Nephron (organoid): ENCODE measurements around the gene RIPK3.

Experiments used
- H3K27ac Mint-ChIP-seq, 3 experiments: 2 replicates each; pipeline ENCODE4 v1.8.0; 2020; ENCODE audit warnings: mixed read lengths in 3 of 3, mild to moderate bottlenecking in 2 of 3, moderate library complexity in 1 of 3
- H3K27me3 Mint-ChIP-seq: 2 replicates; pipeline ENCODE4 v1.8.0; 2021; ENCODE audit warnings: low read depth, mild to moderate bottlenecking, moderate library complexity, mixed read lengths
- H3K36me3 Mint-ChIP-seq: 2 replicates; pipeline ENCODE4 v1.8.0; 2020; ENCODE audit warnings: low read depth, mixed read lengths
- H3K4me1 Mint-ChIP-seq: 2 replicates; pipeline ENCODE4 v1.8.0; 2020; ENCODE audit warnings: mixed read lengths
- H3K4me3 Mint-ChIP-seq, 3 experiments: 2 replicates each; pipeline ENCODE4 v1.8.0; 2020; ENCODE audit warnings: mild to moderate bottlenecking in 3 of 3, mixed read lengths in 3 of 3, moderate library complexity in 2 of 3
- H3K9me3 Mint-ChIP-seq: 2 replicates; pipeline ENCODE4 v1.8.0; 2020; ENCODE audit warnings: mixed read lengths
- CTCF ChIP-seq, 3 experiments: fragments of 200-600 bp; sonication (generic); IDR thresholded peaks; one replicate each; pipeline ENCODE4 v1.5.0; 2021; ENCODE audit warnings: antibody characterized with exemption in 3 of 3; ENCODE audit not compliant: unreplicated experiment in 3 of 3

RIPK3 gene

GRCh38 chr14:24325041-24325530 lies 14.7 kb downstream of the RIPK3 start:
- no peaks in the 10 kb centered on the region for H3K9me3 Mint-ChIP-seq
- H3K27me3 Mint-ChIP-seq = peaks cover 9% of the 10 kb centered on the region
- H3K4me1 Mint-ChIP-seq = no peaks in the 10 kb centered on the region
- no peak overlapping the region for H3K27ac Mint-ChIP-seq
- no peaks in the 10 kb centered on the region for H3K36me3 Mint-ChIP-seq
- no peak for TF ChIP-seq CTCF (IDR thresholded peaks at IDR 0.05; ENCODE audit: unreplicated experiment in 3 of 3)
- H3K4me3 Mint-ChIP-seq = no peak overlapping the region

- Mint-ChIP-seq H3K4me3 (no peak overlapping the region), H3K27me3 (peaks cover 8% of the 10 kb centered on the region), H3K9me3 (no peaks in the 10 kb centered on the region), H3K27ac (no peak overlapping the region), H3K4me1 (no peaks in the 10 kb centered on the region), H3K36me3 (no peaks in the 10 kb centered on the region)
- no peak for TF ChIP-seq CTCF (IDR thresholded peaks at IDR 0.05; ENCODE audit: unreplicated experiment in 3 of 3)
Measured at GRCh38 chr14:24324024-24324423, 15.8 kb downstream of the RIPK3 start.

DNA sequence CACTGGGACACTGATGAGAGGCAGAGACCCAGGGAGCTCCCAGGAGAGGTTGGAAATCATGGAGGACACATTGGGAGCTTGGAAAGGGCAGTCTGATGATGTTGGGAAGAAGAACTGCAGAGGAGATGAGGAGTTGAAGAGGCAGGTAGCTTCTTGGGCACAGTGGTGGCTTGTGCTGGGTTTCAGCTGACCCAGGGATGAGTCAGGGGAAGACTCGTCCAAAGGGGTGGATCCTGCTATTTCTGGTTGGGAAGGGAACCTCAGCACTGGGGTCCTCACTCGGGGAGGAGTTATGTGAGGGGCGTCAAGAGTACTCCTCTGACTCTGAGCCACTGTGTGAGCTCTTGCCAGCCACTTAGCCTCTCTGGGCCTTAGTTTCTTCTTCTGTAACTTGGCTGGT lies 16.4 kb downstream of the RIPK3 start:
- Mint-ChIP-seq H3K9me3 (no peaks in the 10 kb centered on the region), H3K4me3 (peak overlapping the region in 1 of 3 experiments; percentile 12), H3K27ac (no peak overlapping the region), H3K36me3 (no peaks in the 10 kb centered on the region), H3K4me1 (no peaks in the 10 kb centered on the region), H3K27me3 (peaks cover 12% of the 10 kb centered on the region)
- no peak for TF ChIP-seq CTCF (IDR thresholded peaks at IDR 0.05; ENCODE audit: unreplicated experiment in 3 of 3)

DNA sequence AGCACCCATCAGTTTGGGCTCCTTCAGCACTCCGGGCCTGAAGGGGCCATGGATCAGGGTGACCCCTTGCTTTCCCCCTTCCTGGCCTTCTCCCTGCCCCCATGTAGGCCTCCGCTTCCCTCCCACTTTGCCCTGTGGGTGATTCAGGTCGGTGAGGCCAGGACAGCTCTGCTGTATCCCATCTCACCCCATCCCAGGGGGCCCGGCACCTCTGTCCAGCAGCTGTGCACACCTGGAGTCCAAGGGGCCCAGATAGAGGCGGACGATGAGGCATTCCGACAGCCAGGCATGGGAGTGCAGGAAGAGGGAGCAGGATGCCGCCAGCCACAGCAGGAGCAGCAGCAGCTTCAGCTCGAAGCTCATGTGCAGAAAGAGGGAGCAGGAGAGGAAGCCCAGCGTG lies 17.1 kb downstream of the RIPK3 start:
- no peaks in the 10 kb centered on the region for H3K9me3 Mint-ChIP-seq
- H3K27ac Mint-ChIP-seq = peak overlapping the region in 1 of 3 experiments; percentile 38
- H3K4me1 Mint-ChIP-seq = no peaks in the 10 kb centered on the region
- H3K4me3 Mint-ChIP-seq = no peak overlapping the region
- H3K27me3 Mint-ChIP-seq = peaks cover 12% of the 10 kb centered on the region
- no peaks in the 10 kb centered on the region for H3K36me3 Mint-ChIP-seq
- no peak for TF ChIP-seq CTCF (IDR thresholded peaks at IDR 0.05; ENCODE audit: unreplicated experiment in 3 of 3)

GRCh38 chr14:24321212-24321975 lies 18.4 kb downstream of the RIPK3 start:
- Mint-ChIP-seq H3K27me3 (peaks cover 12% of the 10 kb centered on the region), H3K4me1 (no peaks in the 10 kb centered on the region), H3K9me3 (no peaks in the 10 kb centered on the region), H3K4me3 (no peak overlapping the region), H3K36me3 (no peaks in the 10 kb centered on the region), H3K27ac (no peak overlapping the region)
- TF ChIP-seq CTCF (IDR thresholded peaks at IDR 0.05; ENCODE audit: unreplicated experiment in 3 of 3) = no peak
